NCI-H1092 (cell line): ENCODE data around the gene PEAK1.
"Not testable (repeated sequence)": the region's sequence is repeated elsewhere in the genome, so short reads cannot be mapped to it uniquely, and the experiment has no call there.

Experiments used
- DNase-seq: peaks from one replicate; lab custom pipeline; 2025; lab: John Stamatoyannopoulos, UW

The PEAK1 gene

GRCh38 chr15:77426377-77426776 is 6.5 kb upstream of the PEAK1 start:
- no peak for DNase-seq

GRCh38 chr15:77425104-77425503 is 5.2 kb upstream of the PEAK1 start:
- DNase-seq = no peak

GRCh38 chr15:77421370-77421700 is 1.4 kb upstream of the PEAK1 start:
- no peak for DNase-seq

GRCh38 chr15:77420610-77421369 is 886 bp upstream of the PEAK1 start, which contains the start of gene HMG20A:
Gene HMG20A (plus strand): TSS chr15:77420888. CDS start chr15:77458408, 37,520 bp downstream.
- DNase-seq = peak; percentile 67

GRCh38 chr15:77418966-77419835 is 703 bp downstream of the PEAK1 start:
- DNase-seq = no peak

GRCh38 chr15:77418391-77418965 is 1.4 kb downstream of the PEAK1 start:
- no peak for DNase-seq

GRCh38 chr15:77417602-77418001 is 2.3 kb downstream of the PEAK1 start:
- no peak for DNase-seq

- DNase-seq = no peak
Observed at GRCh38 chr15:77416954-77417353, 3.0 kb downstream of the PEAK1 start.

GRCh38 chr15:77416148-77416455 is 3.8 kb downstream of the PEAK1 start:
- no peak for DNase-seq

- no peak for DNase-seq
Observed at GRCh38 chr15:77415450-77416147, 4.3 kb downstream of the PEAK1 start.

- no peak for DNase-seq
Observed at GRCh38 chr15:77414789-77415442, 5.0 kb downstream of the PEAK1 start.

- no peak for DNase-seq
Observed at GRCh38 chr15:77413699-77414349, 6.1 kb downstream of the PEAK1 start.

- no peak for DNase-seq
Observed at GRCh38 chr15:77412972-77413698, 6.8 kb downstream of the PEAK1 start.

- DNase-seq = no peak
Observed at GRCh38 chr15:77411619-77411976, 8.3 kb downstream of the PEAK1 start.

- no peak for DNase-seq
Observed at GRCh38 chr15:77410701-77411618, 8.9 kb downstream of the PEAK1 start.

- not testable (repeated sequence) for DNase-seq
Observed at GRCh38 chr15:77410157-77410500, 9.8 kb downstream of the PEAK1 start.

- no peak for DNase-seq
Observed at GRCh38 chr15:77409259-77410156, 10.4 kb downstream of the PEAK1 start.

- no peak for DNase-seq
Observed at GRCh38 chr15:77406846-77407245, 13.1 kb downstream of the PEAK1 start.
